Small intestine (tissue), 16 donors: ENCODE data around the gene EDEM1. TPM values are rescaled to one million over a fixed set of nuclear protein-coding genes. Genes with fewer than 3 reads are reported as not detected.

Experiments
- DNase-seq, 2 donors: peaks; one replicate each; pipeline versions ENCODE4 v3.0.0 to v3.0.0-alpha.2; 2013
- FAIRE-seq: peaks from 2 replicates; lab custom pipeline; 2012; peaks lifted over from hg19 to GRCh38; lab: Jason Lieb, UNC
- H3K27ac ChIP-seq, 3 donors: one replicate each; pipeline ENCODE4 v1.5.1; 2013; ENCODE audit warnings: low read length in 2 of 3, mild to moderate bottlenecking in 2 of 3, control low read depth in 1 of 3, inconsistent platforms in 1 of 3, low read depth in 1 of 3, moderate library complexity in 1 of 3
- H3K27me3 ChIP-seq, 3 donors: one replicate each; pipeline ENCODE4 v1.6.1; 2013; ENCODE audit warnings: low read length in 3 of 3, inconsistent platforms in 1 of 3; ENCODE audit not compliant: control insufficient read depth in 3 of 3, insufficient read depth in 3 of 3
- H3K36me3 ChIP-seq, 3 donors: one replicate each; pipeline ENCODE4 v1.6.1; 2013; ENCODE audit warnings: low read length in 3 of 3, inconsistent platforms in 1 of 3, low read depth in 1 of 3, mild to moderate bottlenecking in 1 of 3, moderate library complexity in 1 of 3; ENCODE audit not compliant: control insufficient read depth in 3 of 3, insufficient read depth in 2 of 3
- H3K4me1 ChIP-seq, 3 donors: one replicate each; pipeline ENCODE4 v1.6.1; 2013; ENCODE audit warnings: low read length in 2 of 3, inconsistent platforms in 1 of 3, low read depth in 1 of 3, mild to moderate bottlenecking in 1 of 3, moderate library complexity in 1 of 3; ENCODE audit not compliant: control insufficient read depth in 3 of 3, insufficient read depth in 2 of 3
- H3K4me3 ChIP-seq, 3 donors: one replicate each; pipeline ENCODE4 v1.5.1; 2013; ENCODE audit warnings: low read length in 3 of 3, control low read depth in 1 of 3, inconsistent platforms in 1 of 3, low read depth in 1 of 3, mild to moderate bottlenecking in 1 of 3, moderate library complexity in 1 of 3
- H3K9me3 ChIP-seq, 2 donors: one replicate each; pipeline ENCODE4 v1.6.1; 2013; ENCODE audit warnings: low read depth in 1 of 2, low read length in 1 of 2; ENCODE audit not compliant: control insufficient read depth in 2 of 2, insufficient read depth in 1 of 2
- WGBS, 3 donors: extraction: QIAGEN DNeasy Blood & Tissue Kit; methylation state at CpG; one replicate each; pipeline ENCODE4 v1.1.7; 2013; 5-methylcytosine and 5-hydroxymethylcytosine counted together
- long read RNA-seq, 10 donors: transcript quantifications; one replicate each; lab custom pipeline, GENCODE V29; 2026
- polyA plus RNA-seq, 4 donors: library from polyadenylated mRNA; stranded (reverse) in 3 of 4; unstranded in 1 of 4; fragments of 200-250 nt in 3 of 4; fragments of 120-200 nt in 1 of 4; gene quantifications; one replicate each; pipeline versions ENCODE4 v1.2.1 to v1.2.3, GENCODE V29; 2013
- donor health status: healthy with polysubstance abuse.
- donor health status: control.
- donor health status: control.
- donor health status: Bipolar disorder and iron deficiency.
- donor health status: healthy.

Gene EDEM1
- polyA plus RNA-seq: 10 to 100 TPM in 2 of 4 donors, 1 to 10 TPM in 2; 4.0 to 27.1 (median 9.1) TPM
- long read RNA-seq, donor 1: 0 reads
- long read RNA-seq, donor 2: 0 reads
- long read RNA-seq, donor 3: 0 reads
- long read RNA-seq, donor 4: 0 reads
- long read RNA-seq, donor 5: 0 reads
- long read RNA-seq, donor 6: 0 reads
- long read RNA-seq, donor 7: 0 reads
- long read RNA-seq, donor 8: 0 reads
- long read RNA-seq, donor 9, full-length matches to known transcripts: 2 of 2 reads
- long read RNA-seq, donor 9, partial matches to known transcripts: 0 of 2 reads
- long read RNA-seq, donor 9, other reads (novel, unspliced or antisense): 0 of 2 reads
- long read RNA-seq, donor 10, full-length matches to known transcripts: 1 of 20 reads
- long read RNA-seq, donor 10, partial matches to known transcripts: 19 of 20 reads
- long read RNA-seq, donor 10, other reads (novel, unspliced or antisense): 0 of 20 reads

DNA sequence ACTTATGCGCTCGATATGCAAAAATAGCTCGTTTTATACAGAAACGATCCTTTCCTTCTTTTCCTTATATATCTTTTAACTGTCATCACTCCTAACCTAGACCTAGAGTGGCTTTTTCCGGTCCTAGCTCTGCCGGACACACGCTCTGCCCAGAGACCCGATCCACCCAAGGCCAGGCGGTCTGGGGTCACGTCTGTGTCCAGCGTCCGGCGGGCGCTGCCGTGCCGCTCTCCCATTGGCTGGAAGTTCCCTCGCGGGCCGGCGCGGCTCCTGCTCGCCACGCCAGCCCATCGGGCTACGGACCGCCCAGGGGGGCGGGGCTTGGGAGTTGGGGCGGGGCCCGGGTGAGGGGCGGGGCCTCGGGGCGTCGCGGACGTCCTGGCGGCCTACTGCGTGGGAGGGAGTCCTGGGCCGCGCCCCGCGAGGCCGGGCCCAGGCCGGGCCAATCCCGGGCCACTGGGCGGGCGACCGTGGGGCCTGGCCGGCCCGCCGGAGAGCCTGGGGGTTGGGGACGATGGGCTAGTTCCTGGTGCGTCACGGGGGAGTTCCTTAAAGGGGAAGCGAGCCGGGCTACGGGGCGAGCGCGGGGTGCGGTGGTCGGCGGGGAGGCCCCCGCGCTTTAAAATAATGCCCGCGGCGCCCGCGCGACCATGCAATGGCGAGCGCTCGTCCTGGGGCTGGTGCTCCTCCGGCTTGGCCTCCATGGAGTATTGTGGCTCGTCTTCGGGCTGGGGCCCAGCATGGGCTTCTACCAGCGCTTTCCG lies at the start of gene EDEM1:
TSS of gene EDEM1 (plus strand) at position 552 of the 764 bp plus-strand sequence. CDS start at position 651, 99 bp downstream.
- Histone ChIP-seq H3K4me1 (peaks cover 0 to 5% (median 3%) of the 10 kb centered on the region in 3 donors), H3K27ac (peak within 1 kb of the TSS; percentile 90 to 98 (median 97)), H3K9me3 (no peaks in the 10 kb centered on the region), H3K4me3 (peak within 1 kb of the TSS; percentile 91 to 99 (median 97)), H3K27me3 (no peaks in the 10 kb centered on the region), H3K36me3 (peaks cover 0 to 4% (median 0%) of the 10 kb centered on the region in 3 donors)
- FAIRE-seq: no peak
- 0 to 1% (median 0%) methylated on average over 53 to 78 of the region's 78 CpGs for WGBS, 3 donors
- peak; percentile 96 for DNase-seq

DNA sequence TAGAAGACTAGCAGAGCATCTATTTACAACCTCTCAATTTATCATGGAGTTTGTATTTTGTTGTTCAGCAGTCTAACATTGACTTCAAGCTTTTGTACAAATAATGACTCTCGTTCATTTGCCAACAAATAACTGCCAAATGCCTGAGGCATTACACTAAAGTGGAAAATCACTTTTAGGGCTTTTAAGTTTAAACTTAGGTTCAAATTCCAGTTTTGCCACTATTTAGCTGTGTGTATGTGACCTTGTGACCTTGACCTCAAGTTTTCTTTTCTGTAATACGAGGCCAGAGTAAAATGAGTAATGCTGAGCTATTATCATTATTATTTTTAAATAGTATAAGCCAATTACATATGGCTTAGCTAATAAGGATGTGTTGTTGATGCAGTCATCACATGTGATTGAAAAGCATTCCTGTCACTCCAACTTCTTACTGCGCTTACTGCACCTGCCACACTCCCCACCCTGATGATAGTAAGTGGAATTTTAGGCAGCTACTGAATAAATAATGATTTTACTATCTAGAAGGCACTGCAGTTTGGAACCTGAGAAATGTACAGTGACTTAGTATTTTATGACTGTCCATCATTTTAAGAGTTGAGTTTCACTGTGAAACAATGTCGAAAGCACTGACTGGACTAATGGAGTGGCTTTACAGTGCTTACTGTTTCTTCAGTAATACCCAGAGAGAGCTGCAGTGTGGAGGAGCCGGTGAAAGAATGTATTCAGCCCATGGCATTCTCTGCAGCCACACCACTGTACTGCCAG lies 49.1 kb upstream of the EDEM1 start:
- FAIRE-seq (no peak), DNase-seq (no peak)

DNA sequence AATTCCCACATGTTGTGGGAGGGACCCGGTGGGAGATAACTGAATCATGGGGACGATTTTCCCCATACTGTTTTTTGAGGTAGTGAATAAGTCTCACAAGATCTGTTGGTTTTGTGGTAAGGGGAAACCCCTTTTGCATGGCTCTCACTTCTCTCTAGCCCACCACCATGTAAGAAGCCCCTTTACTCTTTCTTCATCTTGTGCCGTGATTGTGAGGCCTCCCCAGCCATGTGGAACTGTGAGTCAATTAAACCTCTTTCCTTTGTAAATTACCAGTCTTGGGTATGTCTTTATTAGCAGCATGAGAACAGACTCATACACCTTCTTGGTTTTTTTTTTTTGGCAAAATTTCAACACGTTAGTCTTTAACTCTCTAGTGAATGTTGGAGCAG lies 47.3 kb upstream of the EDEM1 start:
- H3K27me3 ChIP-seq: no peaks in the 10 kb centered on the region
- H3K9me3 ChIP-seq: peaks cover 0 to 34% of the 10 kb centered on the region in 2 donors
- peaks cover 0 to 9% (median 3%) of the 10 kb centered on the region in 3 donors for H3K4me1 ChIP-seq
- no peak for DNase-seq
- H3K27ac ChIP-seq: no peak overlapping the region
- FAIRE-seq: no peak
- no peak overlapping the region for H3K4me3 ChIP-seq
- H3K36me3 ChIP-seq: peaks cover 0 to 8% (median 2%) of the 10 kb centered on the region in 3 donors
- WGBS, 3 donors: 69 to 80% (median 78%) methylated on average over 4 of the region's 4 CpGs

More for the DNA sequence above, 49.1 kb upstream of the EDEM1 start:
- H3K4me3 ChIP-seq: no peak overlapping the region
- WGBS, 3 donors: 50 to 58% (median 55%) methylated on average over 5 of the region's 5 CpGs
- H3K27me3 ChIP-seq: no peaks in the 10 kb centered on the region
- no peak overlapping the region for H3K27ac ChIP-seq
- peaks cover 0 to 6% (median 2%) of the 10 kb centered on the region in 3 donors for H3K36me3 ChIP-seq
- peaks cover 0 to 12% (median 2%) of the 10 kb centered on the region in 3 donors for H3K4me1 ChIP-seq
- H3K9me3 ChIP-seq: peaks cover 0 to 19% of the 10 kb centered on the region in 2 donors

DNA sequence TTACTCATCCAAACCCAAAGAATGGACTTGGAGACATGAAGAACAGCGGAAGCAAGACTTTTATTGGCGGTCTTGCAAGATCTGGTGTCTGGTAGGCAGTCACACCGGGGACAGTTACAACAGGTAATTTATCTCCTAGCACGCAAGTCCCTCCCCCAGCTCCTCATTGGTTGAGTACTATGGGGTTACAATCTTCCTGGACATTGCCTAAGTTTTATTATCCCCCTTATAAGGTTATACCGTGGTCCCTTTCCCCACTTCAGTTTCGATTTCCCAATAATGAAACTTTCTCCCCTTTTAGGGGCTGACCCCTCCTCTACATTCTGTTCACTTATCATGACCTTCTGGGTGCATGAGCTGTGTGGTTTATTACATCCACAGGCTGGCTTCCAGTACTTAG lies 46.7 kb upstream of the EDEM1 start:
- no peaks in the 10 kb centered on the region for H3K27me3 ChIP-seq

DNA sequence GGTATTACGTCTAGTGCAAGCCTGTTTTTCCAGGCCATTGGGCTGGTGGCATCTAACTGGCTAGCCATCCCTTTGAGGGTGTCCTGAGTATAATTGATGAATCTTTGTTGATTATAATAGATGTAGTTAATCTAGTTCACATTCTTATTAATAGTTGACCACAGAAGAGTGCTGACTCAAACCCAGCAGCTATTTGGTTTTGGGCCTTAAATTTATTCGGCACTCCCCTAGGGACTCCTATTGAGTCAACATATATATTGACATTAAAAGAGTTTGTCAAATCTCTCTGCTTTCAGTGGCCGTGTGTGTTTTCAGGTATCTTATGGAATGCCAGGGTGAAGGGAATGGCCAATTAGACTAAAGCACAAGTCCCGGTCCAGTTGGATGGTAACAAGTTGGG lies 45.7 kb upstream of the EDEM1 start:
- Histone ChIP-seq H3K9me3 (peaks cover 0 to 36% of the 10 kb centered on the region in 2 donors), H3K27me3 (no peaks in the 10 kb centered on the region), H3K27ac (no peak overlapping the region), H3K4me3 (no peak overlapping the region), H3K4me1 (peaks cover 0 to 9% (median 3%) of the 10 kb centered on the region in 3 donors), H3K36me3 (peaks cover 0 to 10% (median 2%) of the 10 kb centered on the region in 3 donors)
- DNase-seq: no peak
- no peak for FAIRE-seq
- 88 to 98% (median 91%) methylated on average over 4 of the region's 4 CpGs for WGBS, 3 donors

More for the DNA sequence above, 46.7 kb upstream of the EDEM1 start:
- no peak for DNase-seq
- peaks cover 0 to 9% (median 3%) of the 10 kb centered on the region in 3 donors for H3K4me1 ChIP-seq
- H3K27ac ChIP-seq: no peak overlapping the region
- H3K36me3 ChIP-seq: peaks cover 0 to 10% (median 2%) of the 10 kb centered on the region in 3 donors
- H3K9me3 ChIP-seq: peaks cover 0 to 34% of the 10 kb centered on the region in 2 donors
- H3K4me3 ChIP-seq: no peak overlapping the region
- WGBS, 3 donors: 86 to 92% (median 90%) methylated on average over 6 of the region's 6 CpGs
- FAIRE-seq: no peak

DNA sequence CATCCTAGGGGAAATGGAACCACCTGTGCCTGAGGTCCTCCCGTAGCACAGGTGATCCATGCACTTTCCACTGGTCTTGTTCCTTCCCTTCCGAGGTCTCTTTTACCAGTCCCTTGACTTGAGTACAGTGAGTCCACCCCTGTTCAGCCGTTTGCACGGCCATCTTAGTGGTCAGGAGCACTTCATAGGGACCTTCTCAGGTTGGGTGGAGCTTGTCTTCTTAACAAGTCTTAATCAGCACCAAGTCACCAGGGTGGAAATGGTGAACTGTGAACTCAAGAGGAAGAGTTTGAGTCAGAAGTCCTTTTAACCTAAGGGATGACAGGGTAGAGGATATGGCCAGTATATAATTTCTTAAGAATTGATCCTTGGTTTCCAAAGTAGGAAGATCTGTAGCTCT lies 44.0 kb upstream of the EDEM1 start:
- peaks cover 0 to 10% (median 2%) of the 10 kb centered on the region in 3 donors for H3K36me3 ChIP-seq

DNA sequence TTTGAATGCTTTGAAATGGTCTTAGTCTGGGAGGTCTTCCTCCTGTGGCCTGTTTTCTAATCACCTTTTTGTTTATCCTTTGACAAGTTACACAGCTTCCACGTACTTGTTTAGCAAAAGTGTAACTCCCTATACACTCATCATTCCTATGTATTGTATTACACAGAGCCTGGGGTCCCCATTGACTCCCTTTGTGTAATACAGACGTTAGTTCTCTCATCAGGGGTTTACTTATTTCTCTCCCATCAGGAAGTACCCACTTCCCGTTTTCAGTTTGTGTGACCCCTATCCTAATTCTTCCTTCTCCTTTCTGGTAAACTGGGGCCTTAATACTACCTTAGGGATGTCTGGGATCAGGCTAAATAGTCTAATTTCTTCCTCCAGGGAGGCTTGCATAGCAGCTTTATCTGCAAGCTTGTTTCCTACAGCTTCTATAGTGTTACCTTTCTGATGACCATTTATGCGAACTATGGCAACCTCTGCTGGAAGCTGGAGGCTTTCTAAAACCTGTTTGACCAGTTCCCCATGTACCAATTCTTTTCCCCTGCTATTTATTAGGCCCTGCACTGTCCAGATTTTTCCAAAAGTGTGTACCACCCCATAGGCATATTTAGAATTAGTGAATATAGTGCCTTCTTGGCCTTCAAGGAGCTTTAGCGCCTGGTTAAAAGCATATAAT lies 43.1 kb upstream of the EDEM1 start:
- DNase-seq: no peak
- no peaks in the 10 kb centered on the region for H3K27me3 ChIP-seq
- FAIRE-seq: no peak
- H3K36me3 ChIP-seq: peaks cover 2 to 15% (median 2%) of the 10 kb centered on the region in 3 donors
- 73 to 83% (median 75%) methylated on average over 5 of the region's 5 CpGs for WGBS, 3 donors
- no peak overlapping the region for H3K4me3 ChIP-seq
- peaks cover 0 to 36% of the 10 kb centered on the region in 2 donors for H3K9me3 ChIP-seq
- peaks cover 0 to 3% (median under 1%) of the 10 kb centered on the region in 3 donors for H3K4me1 ChIP-seq
- H3K27ac ChIP-seq: no peak overlapping the region

More for the DNA sequence above, 44.0 kb upstream of the EDEM1 start:
- WGBS, 3 donors: 95 to 98% (median 97%) methylated on average over 4 of the region's 4 CpGs
- FAIRE-seq: no peak
- Histone ChIP-seq H3K4me3 (no peak overlapping the region), H3K9me3 (peaks cover 0 to 36% of the 10 kb centered on the region in 2 donors), H3K27ac (no peak overlapping the region), H3K4me1 (peaks cover 0 to 7% (median 3%) of the 10 kb centered on the region in 3 donors), H3K27me3 (no peaks in the 10 kb centered on the region)
- DNase-seq: peak in 1 of 2 donors; percentile 47
